ENCODE data around the gene BMPER.

GRCh38 chr7:33964417-33965182, 59.3 kb downstream of the BMPER start:
- TF ChIP-seq, protein P1, sequence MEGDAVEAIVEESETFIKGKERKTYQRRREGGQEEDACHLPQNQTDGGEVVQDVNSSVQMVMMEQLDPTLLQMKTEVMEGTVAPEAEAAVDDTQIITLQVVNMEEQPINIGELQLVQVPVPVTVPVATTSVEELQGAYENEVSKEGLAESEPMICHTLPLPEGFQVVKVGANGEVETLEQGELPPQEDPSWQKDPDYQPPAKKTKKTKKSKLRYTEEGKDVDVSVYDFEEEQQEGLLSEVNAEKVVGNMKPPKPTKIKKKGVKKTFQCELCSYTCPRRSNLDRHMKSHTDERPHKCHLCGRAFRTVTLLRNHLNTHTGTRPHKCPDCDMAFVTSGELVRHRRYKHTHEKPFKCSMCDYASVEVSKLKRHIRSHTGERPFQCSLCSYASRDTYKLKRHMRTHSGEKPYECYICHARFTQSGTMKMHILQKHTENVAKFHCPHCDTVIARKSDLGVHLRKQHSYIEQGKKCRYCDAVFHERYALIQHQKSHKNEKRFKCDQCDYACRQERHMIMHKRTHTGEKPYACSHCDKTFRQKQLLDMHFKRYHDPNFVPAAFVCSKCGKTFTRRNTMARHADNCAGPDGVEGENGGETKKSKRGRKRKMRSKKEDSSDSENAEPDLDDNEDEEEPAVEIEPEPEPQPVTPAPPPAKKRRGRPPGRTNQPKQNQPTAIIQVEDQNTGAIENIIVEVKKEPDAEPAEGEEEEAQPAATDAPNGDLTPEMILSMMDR (conservative IDR thresholded peaks at IDR 0.05; ENCODE audit: low read depth, low read length): no peak
- no peak for TF ChIP-seq EZH2 (IDR thresholded peaks at IDR 0.05; ENCODE audit: borderline replicate concordance, low read depth, low read length, poor library complexity, severe bottlenecking)
